ENCODE data around the gene ACVR2A. TPM values are rescaled to one million over a fixed set of nuclear protein-coding genes. Genes with fewer than 3 reads are reported as not detected.
A peak's percentile ranks its signal among the peaks of the same experiment; 100 is the strongest.

ACVR2A gene
- total and polyA plus RNA-seq, 2 of the 4 experiments (the other 2 are of a cell fraction), result 1.8 to 6.8 TPM

DNA sequence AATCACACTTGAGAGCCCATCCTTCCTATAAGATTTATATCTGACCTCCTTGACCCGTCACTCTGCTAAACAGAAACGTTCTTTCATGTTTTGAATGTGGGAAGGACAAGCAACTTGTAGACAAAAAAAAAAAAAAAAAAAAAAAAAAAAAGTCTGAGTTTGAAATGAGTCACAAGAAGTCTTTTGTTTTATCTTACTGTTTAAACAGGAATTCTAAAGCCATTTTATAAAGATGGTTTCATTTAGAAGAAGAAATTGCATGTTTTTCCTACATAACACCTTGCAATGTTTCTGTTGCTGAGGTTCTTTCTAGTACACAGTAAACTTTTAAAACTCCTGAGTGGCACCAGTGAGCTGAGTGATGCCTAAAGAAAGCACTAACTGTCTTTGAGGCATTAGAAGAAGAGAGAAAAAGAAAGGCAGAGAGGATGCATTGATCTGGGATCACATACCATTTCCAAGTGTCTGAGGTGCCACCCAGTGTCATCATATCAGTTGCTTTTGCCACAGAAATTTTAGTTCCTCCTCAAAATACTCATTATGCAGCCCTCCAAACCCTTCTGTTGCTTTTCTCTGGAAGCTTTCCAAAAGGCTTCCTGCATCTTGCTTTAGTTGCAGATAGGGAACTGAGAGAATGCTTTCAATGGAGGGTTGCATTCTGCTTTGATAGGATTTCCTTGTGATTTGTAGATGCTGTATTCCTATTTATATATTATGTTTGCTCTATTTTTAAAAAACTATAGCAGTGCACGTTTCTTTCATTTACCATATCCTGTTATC is 69.1 kb downstream of the ACVR2A start:
- Histone ChIP-seq H3K9me3 (ENCODE audit: control insufficient read depth, insufficient read depth, low read length) (no peaks in the 10 kb centered on the region), H3K9me1 (ENCODE audit: insufficient read depth, low read length) (no peaks in the 10 kb centered on the region), H3K36me3 (ENCODE audit: control insufficient read depth, insufficient read depth, low read length) (peaks cover 1% of the 10 kb centered on the region; the same call in 1 of the 2 replicates), H2BK20ac (ENCODE audit: low read depth, low read length) (no peak overlapping the region), H2AFZ (replicated peaks; ENCODE audit: low read length, poor library complexity) (no peak overlapping the region), H2AK5ac (ENCODE audit: low read depth, low read length) (no peak overlapping the region), H3K23ac (ENCODE audit: low read depth, low read length) (no peak overlapping the region), H2BK120ac (ENCODE audit: low read depth, low read length) (no peak overlapping the region), H2BK15ac (ENCODE audit: low read depth, low read length) (no peak overlapping the region), H3K18ac (ENCODE audit: low read depth, low read length) (no peak overlapping the region), H2BK5ac (ENCODE audit: low read depth, low read length, poor library complexity, severe bottlenecking) (no peak overlapping the region), H3K56ac (ENCODE audit: extremely low read depth, insufficient read depth, low read length) (no peak overlapping the region), H3K27me3 (ENCODE audit: control insufficient read depth, insufficient read depth, low read length) (no peaks in the 10 kb centered on the region), H4K20me1 (ENCODE audit: insufficient read depth, low read length) (no peaks in the 10 kb centered on the region), H3K79me1 (ENCODE audit: low read depth in 1 of 2, low read length in 2 of 2) (no peaks in the 10 kb centered on the region), H4K91ac (ENCODE audit: insufficient read depth, low read depth, low read length) (no peak overlapping the region), H3K4me3 (ENCODE audit: insufficient read depth, low read depth, low read length) (no peak overlapping the region), H3K4ac (ENCODE audit: low read depth, low read length) (no peak overlapping the region), H3K9ac (ENCODE audit: low read depth, low read length) (no peak overlapping the region), H3K4me1 (ENCODE audit: control insufficient read depth, insufficient read depth, low read length) (no peaks in the 10 kb centered on the region), H3K27ac (ENCODE audit: insufficient read depth, low read length) (no peak overlapping the region), H3K14ac (replicated peaks; ENCODE audit: low read depth, low read length) (no peak overlapping the region), H3K4me2 (ENCODE audit: low read depth, low read length) (no peak overlapping the region), H4K8ac (ENCODE audit: low read depth in 2 of 2, low read length in 2 of 2) (no peak overlapping the region), H2AK9ac (replicated peaks; ENCODE audit: low read depth, low read length, poor library complexity) (no peak overlapping the region), H4K5ac (ENCODE audit: low read depth, low read length) (no peak overlapping the region)
- TF ChIP-seq MAFK (IDR thresholded peaks at IDR 0.05; ENCODE audit: low read depth, low read length), result no peak
- WGBS, 2 experiments (ENCODE audit: extremely low coverage in 2 of 2, insufficient read length in 1 of 2), result no CpG with 5 or more reads among the region's 3 CpGs
- BruUV-seq (replicated peaks), result no TSS peak
- dilution Hi-C loops (cut with HindIII; ENCODE audit: low sequenced_read_pairs, unreplicated experiment), result no loop called here
- ATAC-seq (ENCODE audit: low read depth) (peak; percentile 42), DNase-seq (peak; percentile 4)
- CTCF ChIA-PET, result no interaction called here
- POLR2A ChIA-PET (ENCODE audit: unreplicated experiment), result no interaction called here
- intact Hi-C loops (cut with micrococcal nuclease), result loop anchor here (5.0 to 10.0 kb wide), 2 partner anchors 269 to 582 kb away; no protein-coding TSS in a partner anchor
- in situ Hi-C loops (cut with MboI; ENCODE audit: low sequenced_read_pairs), result loop anchor here (10.0 to 25.0 kb wide), 3 partner anchors 827 to 1169 kb away; no protein-coding TSS in a partner anchor
